ENCODE measurements around the gene TMPRSS11E. TPM values are rescaled to one million over a fixed set of nuclear protein-coding genes. Genes with fewer than 3 reads are reported as not detected.

Gene TMPRSS11E
- polyA plus RNA-seq, 1 experiment = not detected

DNA sequence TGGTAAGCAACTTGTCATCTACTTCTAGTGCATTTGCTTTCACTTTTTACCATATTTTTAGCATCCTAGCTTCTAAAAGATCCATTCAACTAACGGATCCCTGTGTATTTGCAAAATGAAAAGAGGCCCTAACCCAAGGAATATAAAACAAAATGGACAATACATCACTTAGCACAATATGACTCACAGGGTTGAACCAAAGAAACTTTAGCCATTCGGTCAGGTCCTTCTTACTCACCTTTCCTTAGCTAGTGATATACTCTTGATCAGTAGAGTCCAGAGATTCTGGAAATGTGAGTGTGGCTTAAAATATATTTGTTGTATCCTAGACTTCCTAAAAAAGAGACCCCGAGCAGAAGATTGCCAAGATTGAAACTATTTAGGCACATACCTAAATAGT lies 19.5 kb downstream of the TMPRSS11E start:
- POLR2A ChIA-PET = no interaction called here
- CTCF ChIA-PET = interaction anchor here (1.6 kb wide), 1 partner anchor 31 kb away, joined by 6 read pairs; no protein-coding TSS in a partner anchor
- Histone ChIP-seq H3K9me3 (ENCODE audit: control insufficient read depth, insufficient read depth, low read length) (no peaks in the 10 kb centered on the region), H3K4me3 (ENCODE audit: low read depth, low read length) (no peak overlapping the region), H3K27ac (ENCODE audit: low read depth, low read length) (no peak overlapping the region), H3K27me3 (ENCODE audit: control insufficient read depth, insufficient read depth, low read length) (no peaks in the 10 kb centered on the region)
- DNase-seq (ENCODE audit: low read depth, low spot score) = no peak
- TF ChIP-seq, protein P1, sequence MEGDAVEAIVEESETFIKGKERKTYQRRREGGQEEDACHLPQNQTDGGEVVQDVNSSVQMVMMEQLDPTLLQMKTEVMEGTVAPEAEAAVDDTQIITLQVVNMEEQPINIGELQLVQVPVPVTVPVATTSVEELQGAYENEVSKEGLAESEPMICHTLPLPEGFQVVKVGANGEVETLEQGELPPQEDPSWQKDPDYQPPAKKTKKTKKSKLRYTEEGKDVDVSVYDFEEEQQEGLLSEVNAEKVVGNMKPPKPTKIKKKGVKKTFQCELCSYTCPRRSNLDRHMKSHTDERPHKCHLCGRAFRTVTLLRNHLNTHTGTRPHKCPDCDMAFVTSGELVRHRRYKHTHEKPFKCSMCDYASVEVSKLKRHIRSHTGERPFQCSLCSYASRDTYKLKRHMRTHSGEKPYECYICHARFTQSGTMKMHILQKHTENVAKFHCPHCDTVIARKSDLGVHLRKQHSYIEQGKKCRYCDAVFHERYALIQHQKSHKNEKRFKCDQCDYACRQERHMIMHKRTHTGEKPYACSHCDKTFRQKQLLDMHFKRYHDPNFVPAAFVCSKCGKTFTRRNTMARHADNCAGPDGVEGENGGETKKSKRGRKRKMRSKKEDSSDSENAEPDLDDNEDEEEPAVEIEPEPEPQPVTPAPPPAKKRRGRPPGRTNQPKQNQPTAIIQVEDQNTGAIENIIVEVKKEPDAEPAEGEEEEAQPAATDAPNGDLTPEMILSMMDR (IDR thresholded peaks at IDR 0.05; ENCODE audit: low read depth, low read length) = no peak

DNA sequence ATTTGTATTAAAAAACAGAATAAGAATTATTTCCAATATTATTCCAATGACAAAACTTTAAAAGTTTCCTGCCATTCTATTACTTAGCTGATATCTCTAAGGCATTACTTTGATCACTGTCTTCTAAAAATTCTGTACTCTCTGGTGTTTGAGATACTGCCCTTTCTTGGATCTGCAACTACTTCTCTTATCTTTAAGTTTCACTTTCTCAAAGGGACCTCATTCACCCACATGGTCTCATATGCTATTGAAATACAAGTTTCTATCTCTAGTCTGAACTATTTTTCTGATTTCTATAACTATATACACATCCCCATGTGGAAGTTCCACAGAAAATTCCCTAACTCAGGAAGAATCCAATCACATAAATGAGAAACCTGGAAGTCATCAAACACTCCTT lies 22.2 kb downstream of the TMPRSS11E start:
- Histone ChIP-seq H3K27me3 (ENCODE audit: control insufficient read depth, insufficient read depth, low read length) (no peaks in the 10 kb centered on the region), H3K4me3 (ENCODE audit: low read depth, low read length) (no peak overlapping the region), H3K27ac (ENCODE audit: low read depth, low read length) (no peak overlapping the region), H3K9me3 (ENCODE audit: control insufficient read depth, insufficient read depth, low read length) (no peaks in the 10 kb centered on the region)
- CTCF ChIA-PET = no interaction called here
- TF ChIP-seq, protein P1 (IDR thresholded peaks at IDR 0.05; ENCODE audit: low read depth, low read length) = no peak
- POLR2A ChIA-PET = no interaction called here
- DNase-seq (ENCODE audit: low read depth, low spot score) = no peak

DNA sequence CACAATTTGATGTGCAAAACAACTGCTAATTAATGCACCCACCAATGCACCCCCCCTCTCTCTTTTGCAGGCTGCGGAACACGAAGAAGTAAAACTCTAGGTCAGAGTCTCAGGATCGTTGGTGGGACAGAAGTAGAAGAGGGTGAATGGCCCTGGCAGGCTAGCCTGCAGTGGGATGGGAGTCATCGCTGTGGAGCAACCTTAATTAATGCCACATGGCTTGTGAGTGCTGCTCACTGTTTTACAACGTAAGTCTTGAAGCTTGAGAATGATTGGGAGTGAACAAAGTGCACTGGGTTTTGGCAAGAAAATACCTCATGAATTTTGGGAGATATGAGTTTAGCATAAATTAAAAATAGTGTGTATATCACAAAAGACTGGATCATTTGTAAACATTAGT lies 28.9 kb downstream of the TMPRSS11E start:
- Histone ChIP-seq H3K27me3 (ENCODE audit: control insufficient read depth, insufficient read depth, low read length) (no peaks in the 10 kb centered on the region), H3K4me3 (ENCODE audit: low read depth, low read length) (no peak overlapping the region), H3K9me3 (ENCODE audit: control insufficient read depth, insufficient read depth, low read length) (no peaks in the 10 kb centered on the region), H3K27ac (ENCODE audit: low read depth, low read length) (no peak overlapping the region)
- CTCF ChIA-PET = no interaction called here
- TF ChIP-seq, protein P1 (IDR thresholded peaks at IDR 0.05; ENCODE audit: low read depth, low read length) = no peak
- DNase-seq (ENCODE audit: low read depth, low spot score) = no peak
- POLR2A ChIA-PET = no interaction called here

DNA sequence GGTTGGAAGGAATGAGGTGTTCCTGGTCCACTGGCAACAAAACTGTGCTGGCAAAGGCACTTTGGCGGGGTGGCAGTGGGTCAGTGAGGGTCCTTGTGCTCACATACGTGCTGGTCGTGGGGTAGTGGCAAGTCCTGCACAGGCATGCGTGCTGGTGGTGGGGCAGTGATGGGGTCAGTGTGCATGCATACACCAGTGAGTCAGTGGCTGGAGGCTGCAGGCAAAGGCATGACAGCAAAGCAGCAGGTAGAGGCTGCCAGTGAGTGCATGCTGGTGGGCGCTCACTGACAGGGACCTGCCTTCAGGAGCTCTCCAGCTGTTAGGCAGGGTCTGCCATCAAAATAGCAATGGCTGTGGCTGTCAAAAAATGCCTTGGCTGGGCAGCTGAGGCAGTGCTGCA lies 42.1 kb downstream of the TMPRSS11E start:
- Histone ChIP-seq H3K9me3 (ENCODE audit: control insufficient read depth, insufficient read depth, low read length) (no peaks in the 10 kb centered on the region), H3K27me3 (ENCODE audit: control insufficient read depth, insufficient read depth, low read length) (no peaks in the 10 kb centered on the region), H3K27ac (ENCODE audit: low read depth, low read length) (no peak overlapping the region), H3K4me3 (ENCODE audit: low read depth, low read length) (no peak overlapping the region)
- TF ChIP-seq, protein P1 (IDR thresholded peaks at IDR 0.05; ENCODE audit: low read depth, low read length) = no peak
- POLR2A ChIA-PET = no interaction called here
- DNase-seq (ENCODE audit: low read depth, low spot score) = no peak
- CTCF ChIA-PET = interaction anchor here (1.5 kb wide), 1 partner anchor 8 kb away, joined by 6 read pairs; no protein-coding TSS in a partner anchor

DNA sequence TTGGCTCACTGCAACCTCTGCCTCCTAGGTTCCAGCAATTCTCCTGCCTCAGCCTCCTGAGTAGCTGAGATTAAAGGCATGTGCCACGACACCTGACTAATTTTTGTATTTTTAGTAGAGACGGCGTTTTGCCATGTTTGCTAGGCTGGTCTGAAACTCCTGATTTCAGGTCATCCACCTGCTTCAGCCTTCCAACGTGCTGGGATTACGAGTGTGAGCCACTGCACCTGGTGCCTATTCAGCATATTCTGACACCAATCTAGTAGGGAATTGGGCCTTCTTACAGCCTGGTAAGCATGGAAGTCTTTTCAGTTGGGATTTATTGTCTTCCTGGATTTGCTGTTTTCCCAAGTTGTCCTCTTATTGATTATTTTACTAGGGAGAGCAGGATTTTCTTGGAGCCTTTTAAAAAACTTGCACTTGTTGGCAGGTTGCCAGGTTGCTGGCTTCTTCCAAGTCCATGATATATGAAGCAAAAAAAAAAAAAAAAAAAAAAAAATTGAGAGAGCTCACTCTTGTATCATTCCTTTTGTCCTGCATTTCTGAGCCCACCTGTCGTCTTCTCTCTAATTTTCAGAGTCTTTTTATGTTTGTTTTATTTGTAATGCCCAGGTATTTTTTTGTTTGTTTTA lies 43.7 kb downstream of the TMPRSS11E start:
- POLR2A ChIA-PET = no interaction called here
- DNase-seq (ENCODE audit: low read depth, low spot score) = no peak
- Histone ChIP-seq H3K4me3 (ENCODE audit: low read depth, low read length) (no peak overlapping the region), H3K27me3 (ENCODE audit: control insufficient read depth, insufficient read depth, low read length) (no peaks in the 10 kb centered on the region), H3K27ac (ENCODE audit: low read depth, low read length) (no peak overlapping the region), H3K9me3 (ENCODE audit: control insufficient read depth, insufficient read depth, low read length) (no peaks in the 10 kb centered on the region)
- TF ChIP-seq, protein P1 (IDR thresholded peaks at IDR 0.05; ENCODE audit: low read depth, low read length) = no peak
- CTCF ChIA-PET = interaction anchor here (0.6 kb wide), 1 partner anchor 30 kb away, joined by 4 read pairs; no protein-coding TSS in a partner anchor

All from AG04450 (cell line).